Peyer's patch (tissue), 4 donors: ENCODE data around the gene HOMER1.

Experiments used
- CTCF ChIP-seq, 6 experiments: fragments of 450-650 bp in 4 of 6; fragments of 200-600 bp in 2 of 6; sonication (generic) in 1 of 6; IDR thresholded peaks; one replicate each; pipeline ENCODE4 v1.5.1; 2017 to 2019; ENCODE audit warnings: antibody characterized with exemption in 6 of 6, mild to moderate bottlenecking in 3 of 6, moderate library complexity in 1 of 6
- POLR2A ChIP-seq, 2 donors: fragments of 450-650 bp; IDR thresholded peaks; one replicate each; pipeline ENCODE4 v1.5.1; 2017; ENCODE audit warnings: antibody characterized with exemption in 2 of 2, mild to moderate bottlenecking in 2 of 2, moderate library complexity in 2 of 2

DNA sequence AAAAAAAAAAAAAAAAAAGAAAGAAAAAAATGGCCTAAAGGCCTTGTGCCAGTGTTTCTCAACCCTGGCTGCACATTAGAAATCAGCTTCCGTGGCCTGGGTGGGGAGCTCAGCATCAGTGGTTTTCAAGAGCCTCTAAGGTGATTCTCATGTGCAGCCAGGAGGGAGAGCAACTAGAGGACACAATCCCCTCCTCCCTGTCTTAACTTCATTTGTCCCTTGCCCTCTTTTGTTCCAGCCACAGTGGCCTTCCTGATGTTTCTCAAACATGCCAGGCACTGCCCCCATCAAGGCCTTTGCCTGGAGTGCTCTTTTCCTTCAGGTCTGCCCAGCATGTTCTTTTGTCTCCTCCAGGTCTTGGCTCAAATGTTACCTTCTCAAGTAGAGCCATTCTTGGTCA, 42.4 kb downstream of the HOMER1 start:
- TF ChIP-seq CTCF (IDR thresholded peaks at IDR 0.05) (no peak), POLR2A (IDR thresholded peaks at IDR 0.05) (no peak)
